GM12875 (cell line): ENCODE data around the gene ATP1A2.

Experiments
- H3K4me3 ChIP-seq: one replicate; pipeline ENCODE4 v1.5.1; 2011; ENCODE audit warnings: low read depth, low read length, control low read depth
- TF ChIP-seq, protein P1 (sequence below): IDR thresholded peaks from 2 replicates; pipeline ENCODE4 v1.5.1; 2011; ENCODE audit warnings: low read depth, mild to moderate bottlenecking, control low read depth, inconsistent platforms, low read length, moderate library complexity, borderline replicate concordance; ENCODE audit not compliant: insufficient read depth

The ATP1A2 gene

DNA sequence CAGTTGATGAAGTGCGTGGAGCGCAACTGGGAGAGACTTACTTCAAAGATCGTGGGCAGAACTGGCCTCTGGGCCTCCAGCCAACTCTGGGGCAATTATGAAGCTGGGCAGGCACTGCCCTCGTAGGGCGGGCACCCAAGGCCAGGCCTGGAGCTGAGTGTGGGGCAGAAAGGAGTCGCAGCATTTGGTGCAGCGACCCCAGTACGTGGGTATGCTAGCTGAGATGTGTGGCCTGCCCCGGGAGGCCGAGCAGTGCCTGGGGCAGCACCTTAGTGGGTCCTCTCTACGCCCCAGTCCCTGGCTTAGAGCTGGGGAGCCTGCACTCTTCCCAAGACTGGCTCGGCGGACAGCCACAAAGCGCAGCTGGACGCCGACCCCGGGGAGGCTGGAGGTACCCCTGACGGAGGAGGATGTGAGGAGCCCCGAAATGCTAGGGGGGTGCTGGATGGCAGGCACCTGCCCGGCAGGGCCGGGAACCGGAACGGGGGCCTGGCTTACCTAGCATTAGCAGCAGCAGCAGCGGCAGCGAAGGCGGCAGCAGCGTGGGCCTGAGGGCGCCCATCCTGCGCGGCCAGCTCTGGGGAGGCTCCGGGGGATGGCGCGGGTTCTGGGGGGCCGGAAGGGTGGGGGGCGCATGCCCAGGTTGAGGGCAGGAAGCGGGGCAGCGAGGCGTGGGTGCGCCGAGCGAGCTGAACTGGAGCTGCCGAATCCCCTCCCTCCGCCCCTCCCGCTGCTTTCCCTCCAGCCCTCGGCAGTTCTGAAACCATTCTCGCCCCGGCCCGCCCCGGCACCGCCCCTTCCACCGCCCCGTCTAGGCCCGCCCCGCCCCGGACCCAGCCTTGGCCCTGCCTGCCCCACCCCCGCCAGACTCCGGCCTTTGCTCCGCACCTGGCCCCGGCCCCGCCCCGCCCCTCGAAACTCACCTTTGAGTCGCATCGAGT lies 17.4 kb upstream of the ATP1A2 start, which contains the start of gene IGSF8:
Gene IGSF8 (minus strand): TSS at position 709 of the 941 bp plus-strand sequence. CDS start 147 bp downstream, at position 562.
- H3K4me3 ChIP-seq, result peak within 1 kb of the TSS; percentile 82
- TF ChIP-seq, protein P1, sequence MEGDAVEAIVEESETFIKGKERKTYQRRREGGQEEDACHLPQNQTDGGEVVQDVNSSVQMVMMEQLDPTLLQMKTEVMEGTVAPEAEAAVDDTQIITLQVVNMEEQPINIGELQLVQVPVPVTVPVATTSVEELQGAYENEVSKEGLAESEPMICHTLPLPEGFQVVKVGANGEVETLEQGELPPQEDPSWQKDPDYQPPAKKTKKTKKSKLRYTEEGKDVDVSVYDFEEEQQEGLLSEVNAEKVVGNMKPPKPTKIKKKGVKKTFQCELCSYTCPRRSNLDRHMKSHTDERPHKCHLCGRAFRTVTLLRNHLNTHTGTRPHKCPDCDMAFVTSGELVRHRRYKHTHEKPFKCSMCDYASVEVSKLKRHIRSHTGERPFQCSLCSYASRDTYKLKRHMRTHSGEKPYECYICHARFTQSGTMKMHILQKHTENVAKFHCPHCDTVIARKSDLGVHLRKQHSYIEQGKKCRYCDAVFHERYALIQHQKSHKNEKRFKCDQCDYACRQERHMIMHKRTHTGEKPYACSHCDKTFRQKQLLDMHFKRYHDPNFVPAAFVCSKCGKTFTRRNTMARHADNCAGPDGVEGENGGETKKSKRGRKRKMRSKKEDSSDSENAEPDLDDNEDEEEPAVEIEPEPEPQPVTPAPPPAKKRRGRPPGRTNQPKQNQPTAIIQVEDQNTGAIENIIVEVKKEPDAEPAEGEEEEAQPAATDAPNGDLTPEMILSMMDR, result no peak

- H3K4me3 ChIP-seq, result peak overlapping the region; percentile 28
- TF ChIP-seq, protein P1, result no peak
Measured at GRCh38 chr1:160098852-160099561, 16.6 kb upstream of the ATP1A2 start.

DNA sequence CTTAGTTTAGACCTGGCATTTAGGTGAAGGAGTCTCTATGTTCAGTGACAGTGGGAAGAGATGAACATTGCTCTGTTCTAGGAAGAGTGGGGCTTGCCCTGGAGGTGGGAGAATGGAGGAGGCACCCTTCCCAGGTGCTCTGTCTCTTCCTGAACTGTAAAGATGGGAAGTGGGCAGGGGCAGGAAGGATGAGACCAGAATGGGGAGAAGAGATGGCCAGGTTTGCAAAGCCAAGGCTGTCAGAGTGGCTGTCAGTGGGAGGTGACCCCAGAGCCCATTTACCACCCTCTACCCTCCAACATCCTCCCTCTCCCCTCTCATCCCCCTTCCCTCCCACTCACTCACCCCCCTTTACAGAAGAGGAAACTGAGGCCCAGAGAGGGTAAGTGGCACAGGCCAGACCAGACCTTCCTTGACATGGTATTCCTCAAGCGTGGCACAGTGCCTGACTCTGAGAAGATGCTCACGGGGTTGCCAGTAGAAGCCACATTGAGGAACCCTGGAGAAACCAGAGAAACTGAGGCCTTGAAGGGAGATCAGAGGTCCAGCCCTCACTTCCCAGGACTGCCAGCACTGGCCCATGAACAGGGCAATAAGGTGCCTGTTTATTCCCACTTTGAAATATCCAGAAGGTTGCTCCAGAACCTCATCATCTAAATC lies 15.7 kb upstream of the ATP1A2 start:
- TF ChIP-seq, protein P1, result no peak
- no peak overlapping the region for H3K4me3 ChIP-seq

DNA sequence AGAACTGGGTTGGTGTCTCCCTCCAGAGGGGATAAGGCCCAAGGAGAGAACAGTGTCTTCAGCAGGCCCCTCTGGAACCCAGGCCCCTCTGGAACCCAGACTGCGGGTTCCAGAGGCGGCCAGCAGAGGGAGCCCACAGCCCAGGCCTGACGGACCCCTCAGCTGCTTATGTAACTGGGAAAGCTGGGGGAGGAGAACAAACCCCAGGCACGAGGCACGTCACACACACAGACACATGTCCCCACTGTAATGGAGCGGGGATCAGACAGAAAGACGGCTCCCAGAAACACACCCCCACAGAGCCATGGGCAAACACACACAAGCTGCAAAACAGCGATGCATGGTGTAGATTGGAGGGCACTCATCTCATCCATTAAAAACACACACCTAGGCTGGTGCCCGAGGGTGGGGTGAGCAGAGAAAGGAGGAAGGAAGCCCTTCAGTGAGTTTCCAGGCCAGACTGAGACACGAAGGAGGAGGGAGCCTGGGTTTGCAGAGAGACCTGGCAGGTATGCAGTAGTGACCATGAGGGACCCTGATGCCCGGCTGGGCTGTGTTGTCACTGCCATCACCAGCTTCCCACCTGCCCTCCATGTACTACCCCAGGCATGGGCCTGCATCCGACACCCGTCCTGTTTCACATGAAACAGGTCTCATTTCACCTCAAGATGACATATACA lies 14.4 kb upstream of the ATP1A2 start:
- TF ChIP-seq, protein P1, result peak; percentile 96
- no peak overlapping the region for H3K4me3 ChIP-seq

DNA sequence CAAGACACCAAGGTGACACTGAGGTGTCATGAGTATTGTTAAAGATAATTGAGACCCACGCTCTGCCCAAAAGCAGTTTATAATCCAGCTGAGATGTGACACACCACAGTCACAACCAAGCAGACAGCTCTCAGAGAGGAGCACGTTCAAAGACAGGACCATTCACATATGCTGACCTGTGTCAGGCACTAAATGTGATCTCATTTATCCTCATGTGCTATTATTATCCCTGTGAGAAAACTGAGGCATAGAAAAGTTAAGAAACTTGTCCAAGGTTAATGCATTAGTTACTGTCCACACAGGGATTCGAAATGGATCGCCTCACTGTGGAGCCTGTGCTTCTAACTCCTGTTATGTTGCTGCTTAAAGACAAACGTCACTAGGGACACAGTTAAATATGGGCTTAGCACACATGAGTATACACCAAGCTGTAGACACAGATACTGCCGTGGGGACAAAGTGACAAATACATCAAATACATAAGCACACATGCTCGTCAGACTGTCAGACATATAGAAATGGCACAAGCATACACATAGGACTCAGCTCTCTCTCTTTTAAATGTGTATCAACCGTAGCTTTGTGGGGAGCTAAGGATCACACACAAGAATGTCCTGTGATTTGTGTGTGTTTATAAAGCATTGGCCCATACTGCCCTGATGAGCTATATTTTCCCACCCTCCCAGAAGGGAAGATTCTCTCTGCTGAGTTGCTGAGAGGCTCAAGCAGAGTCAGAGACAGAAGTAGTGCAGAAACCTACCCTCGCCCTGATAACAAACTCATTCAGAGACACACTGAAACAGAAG lies 13.6 kb upstream of the ATP1A2 start:
- TF ChIP-seq, protein P1, result no peak
- no peak overlapping the region for H3K4me3 ChIP-seq
